K562 (cell line): ENCODE data around the gene CD93. TPM values are rescaled to one million over a fixed set of nuclear protein-coding genes. Genes with fewer than 3 reads are reported as not detected.

ENCODE experiments used
- FOXK1 ChIP-seq: sonication (generic); formaldehyde crosslinking; IDR thresholded peaks from 2 replicates; pipeline ENCODE4 v1.8.0; 2022; ENCODE audit warnings: missing genetic modification reagents, mild to moderate bottlenecking, borderline replicate concordance
- OTX1 ChIP-seq: fragments of 450-650 bp; formaldehyde crosslinking; IDR thresholded peaks from 2 replicates; pipeline ENCODE4 v1.4.0; 2022; ENCODE audit warnings: mild to moderate bottlenecking
- SMAD4 ChIP-seq: fragments of 250-450 bp; sonication (Bioruptor Pico); conservative IDR thresholded peaks from 2 replicates; pipeline ENCODE4 v1.8.0; 2021; ENCODE audit warnings: inconsistent platforms, mild to moderate bottlenecking, moderate library complexity
- TAF1 ChIP-seq: IDR thresholded peaks from 2 replicates; pipeline ENCODE4 v1.6.1; 2011; ENCODE audit warnings: mild to moderate bottlenecking, low read length, moderate library complexity; ENCODE audit not compliant: insufficient read depth, control insufficient read depth, severe bottlenecking; ENCODE audit errors: extremely low read depth
- polyA plus RNA-seq, 8 experiments: library from polyadenylated mRNA; depleted of rRNA in 4 of 8; stranded (reverse) in 5 of 8; unstranded in 3 of 8; fragments of >200 nt; fragmentation: Nextera tagmentation in 2 of 8; fragmentation: Illumina TruSeq in 1 of 8; extraction: Ambion mirVana in 2 of 8; extraction: Trizol in 1 of 8; gene quantifications; 2 replicates each; pipeline versions ENCODE4 v1.2.1 to v1.2.3, GENCODE V29; 2011 to 2014; ENCODE audit warnings: inconsistent platforms in 1 of 8, missing spikeins in 1 of 8
- total RNA-seq, 7 experiments: library from RNA; depleted of rRNA in 6 of 7; stranded (reverse); fragments of >200 nt in 6 of 7; fragmentation: Illumina TruSeq in 2 of 7; extraction: Trizol in 2 of 7; gene quantifications; 2 replicates each; pipeline versions ENCODE4 v1.2.1 to v1.2.3, GENCODE V29; 2011 to 2021; ENCODE audit warnings: low replicate concordance in 1 of 7
- TF ChIP-seq, protein P1 (sequence below): fragments of 200-600 bp; sonication (generic); IDR thresholded peaks from one replicate; pipeline ENCODE4 v1.6.1; 2012; ENCODE audit warnings: mild to moderate bottlenecking, low read depth, low read length, inconsistent platforms
- TF ChIP-seq, protein P2 (sequence below): fragments of 450-650 bp; IDR thresholded peaks from 2 replicates; pipeline ENCODE4 v1.6.1; 2017; ENCODE audit warnings: antibody characterized with exemption, mild to moderate bottlenecking
- TF ChIP-seq, protein P3 (sequence below): IDR thresholded peaks from 3 replicates; pipeline ENCODE4 v1.6.1; 2011; ENCODE audit warnings: borderline replicate concordance, mild to moderate bottlenecking; ENCODE audit not compliant: insufficient read length, insufficient read depth
- TF ChIP-seq, protein P4 (sequence below): IDR thresholded peaks from 2 replicates; pipeline ENCODE4 v1.6.1; 2012; ENCODE audit warnings: low read depth, low read length, improper control_type of control experiment, borderline replicate concordance

Gene CD93
- total and polyA plus RNA-seq, 9 of the 15 experiments (the other 6 are each of a cell fraction or from before 2014, with no cell fraction given) = 0.03 to 0.20 (median 0.05) TPM

DNA sequence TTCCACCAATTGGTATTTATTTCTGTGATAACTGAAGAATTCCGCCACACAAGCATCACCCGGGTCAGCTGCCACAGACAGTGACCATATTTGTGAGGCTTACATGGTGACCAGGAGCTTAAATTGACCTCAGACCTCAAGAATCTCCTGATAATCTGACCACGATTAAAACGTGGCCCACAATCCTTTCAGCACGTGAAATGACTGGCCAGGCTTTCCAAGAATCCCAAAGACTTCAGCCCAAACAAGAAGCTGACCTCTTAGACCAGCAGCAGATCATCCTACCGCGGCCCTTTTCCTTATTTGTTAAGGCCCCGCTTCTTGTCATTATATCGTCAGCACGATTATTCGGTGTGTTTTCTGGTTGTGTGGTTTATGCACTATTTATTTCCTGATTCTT, 45.6 kb upstream of the CD93 start (continued):
- TF ChIP-seq, protein P1, sequence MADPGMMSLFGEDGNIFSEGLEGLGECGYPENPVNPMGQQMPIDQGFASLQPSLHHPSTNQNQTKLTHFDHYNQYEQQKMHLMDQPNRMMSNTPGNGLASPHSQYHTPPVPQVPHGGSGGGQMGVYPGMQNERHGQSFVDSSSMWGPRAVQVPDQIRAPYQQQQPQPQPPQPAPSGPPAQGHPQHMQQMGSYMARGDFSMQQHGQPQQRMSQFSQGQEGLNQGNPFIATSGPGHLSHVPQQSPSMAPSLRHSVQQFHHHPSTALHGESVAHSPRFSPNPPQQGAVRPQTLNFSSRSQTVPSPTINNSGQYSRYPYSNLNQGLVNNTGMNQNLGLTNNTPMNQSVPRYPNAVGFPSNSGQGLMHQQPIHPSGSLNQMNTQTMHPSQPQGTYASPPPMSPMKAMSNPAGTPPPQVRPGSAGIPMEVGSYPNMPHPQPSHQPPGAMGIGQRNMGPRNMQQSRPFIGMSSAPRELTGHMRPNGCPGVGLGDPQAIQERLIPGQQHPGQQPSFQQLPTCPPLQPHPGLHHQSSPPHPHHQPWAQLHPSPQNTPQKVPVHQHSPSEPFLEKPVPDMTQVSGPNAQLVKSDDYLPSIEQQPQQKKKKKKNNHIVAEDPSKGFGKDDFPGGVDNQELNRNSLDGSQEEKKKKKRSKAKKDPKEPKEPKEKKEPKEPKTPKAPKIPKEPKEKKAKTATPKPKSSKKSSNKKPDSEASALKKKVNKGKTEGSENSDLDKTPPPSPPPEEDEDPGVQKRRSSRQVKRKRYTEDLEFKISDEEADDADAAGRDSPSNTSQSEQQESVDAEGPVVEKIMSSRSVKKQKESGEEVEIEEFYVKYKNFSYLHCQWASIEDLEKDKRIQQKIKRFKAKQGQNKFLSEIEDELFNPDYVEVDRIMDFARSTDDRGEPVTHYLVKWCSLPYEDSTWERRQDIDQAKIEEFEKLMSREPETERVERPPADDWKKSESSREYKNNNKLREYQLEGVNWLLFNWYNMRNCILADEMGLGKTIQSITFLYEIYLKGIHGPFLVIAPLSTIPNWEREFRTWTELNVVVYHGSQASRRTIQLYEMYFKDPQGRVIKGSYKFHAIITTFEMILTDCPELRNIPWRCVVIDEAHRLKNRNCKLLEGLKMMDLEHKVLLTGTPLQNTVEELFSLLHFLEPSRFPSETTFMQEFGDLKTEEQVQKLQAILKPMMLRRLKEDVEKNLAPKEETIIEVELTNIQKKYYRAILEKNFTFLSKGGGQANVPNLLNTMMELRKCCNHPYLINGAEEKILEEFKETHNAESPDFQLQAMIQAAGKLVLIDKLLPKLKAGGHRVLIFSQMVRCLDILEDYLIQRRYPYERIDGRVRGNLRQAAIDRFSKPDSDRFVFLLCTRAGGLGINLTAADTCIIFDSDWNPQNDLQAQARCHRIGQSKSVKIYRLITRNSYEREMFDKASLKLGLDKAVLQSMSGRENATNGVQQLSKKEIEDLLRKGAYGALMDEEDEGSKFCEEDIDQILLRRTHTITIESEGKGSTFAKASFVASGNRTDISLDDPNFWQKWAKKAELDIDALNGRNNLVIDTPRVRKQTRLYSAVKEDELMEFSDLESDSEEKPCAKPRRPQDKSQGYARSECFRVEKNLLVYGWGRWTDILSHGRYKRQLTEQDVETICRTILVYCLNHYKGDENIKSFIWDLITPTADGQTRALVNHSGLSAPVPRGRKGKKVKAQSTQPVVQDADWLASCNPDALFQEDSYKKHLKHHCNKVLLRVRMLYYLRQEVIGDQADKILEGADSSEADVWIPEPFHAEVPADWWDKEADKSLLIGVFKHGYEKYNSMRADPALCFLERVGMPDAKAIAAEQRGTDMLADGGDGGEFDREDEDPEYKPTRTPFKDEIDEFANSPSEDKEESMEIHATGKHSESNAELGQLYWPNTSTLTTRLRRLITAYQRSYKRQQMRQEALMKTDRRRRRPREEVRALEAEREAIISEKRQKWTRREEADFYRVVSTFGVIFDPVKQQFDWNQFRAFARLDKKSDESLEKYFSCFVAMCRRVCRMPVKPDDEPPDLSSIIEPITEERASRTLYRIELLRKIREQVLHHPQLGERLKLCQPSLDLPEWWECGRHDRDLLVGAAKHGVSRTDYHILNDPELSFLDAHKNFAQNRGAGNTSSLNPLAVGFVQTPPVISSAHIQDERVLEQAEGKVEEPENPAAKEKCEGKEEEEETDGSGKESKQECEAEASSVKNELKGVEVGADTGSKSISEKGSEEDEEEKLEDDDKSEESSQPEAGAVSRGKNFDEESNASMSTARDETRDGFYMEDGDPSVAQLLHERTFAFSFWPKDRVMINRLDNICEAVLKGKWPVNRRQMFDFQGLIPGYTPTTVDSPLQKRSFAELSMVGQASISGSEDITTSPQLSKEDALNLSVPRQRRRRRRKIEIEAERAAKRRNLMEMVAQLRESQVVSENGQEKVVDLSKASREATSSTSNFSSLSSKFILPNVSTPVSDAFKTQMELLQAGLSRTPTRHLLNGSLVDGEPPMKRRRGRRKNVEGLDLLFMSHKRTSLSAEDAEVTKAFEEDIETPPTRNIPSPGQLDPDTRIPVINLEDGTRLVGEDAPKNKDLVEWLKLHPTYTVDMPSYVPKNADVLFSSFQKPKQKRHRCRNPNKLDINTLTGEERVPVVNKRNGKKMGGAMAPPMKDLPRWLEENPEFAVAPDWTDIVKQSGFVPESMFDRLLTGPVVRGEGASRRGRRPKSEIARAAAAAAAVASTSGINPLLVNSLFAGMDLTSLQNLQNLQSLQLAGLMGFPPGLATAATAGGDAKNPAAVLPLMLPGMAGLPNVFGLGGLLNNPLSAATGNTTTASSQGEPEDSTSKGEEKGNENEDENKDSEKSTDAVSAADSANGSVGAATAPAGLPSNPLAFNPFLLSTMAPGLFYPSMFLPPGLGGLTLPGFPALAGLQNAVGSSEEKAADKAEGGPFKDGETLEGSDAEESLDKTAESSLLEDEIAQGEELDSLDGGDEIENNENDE = no peak
- TF ChIP-seq SMAD4 (CRISPR knock-in tag) (peak; percentile 55; the same call in 1 of the 2 replicates), FOXK1 (CRISPR knock-in tag) (no peak), TAF1 (no peak), OTX1 (no peak)
- TF ChIP-seq, protein P2, sequence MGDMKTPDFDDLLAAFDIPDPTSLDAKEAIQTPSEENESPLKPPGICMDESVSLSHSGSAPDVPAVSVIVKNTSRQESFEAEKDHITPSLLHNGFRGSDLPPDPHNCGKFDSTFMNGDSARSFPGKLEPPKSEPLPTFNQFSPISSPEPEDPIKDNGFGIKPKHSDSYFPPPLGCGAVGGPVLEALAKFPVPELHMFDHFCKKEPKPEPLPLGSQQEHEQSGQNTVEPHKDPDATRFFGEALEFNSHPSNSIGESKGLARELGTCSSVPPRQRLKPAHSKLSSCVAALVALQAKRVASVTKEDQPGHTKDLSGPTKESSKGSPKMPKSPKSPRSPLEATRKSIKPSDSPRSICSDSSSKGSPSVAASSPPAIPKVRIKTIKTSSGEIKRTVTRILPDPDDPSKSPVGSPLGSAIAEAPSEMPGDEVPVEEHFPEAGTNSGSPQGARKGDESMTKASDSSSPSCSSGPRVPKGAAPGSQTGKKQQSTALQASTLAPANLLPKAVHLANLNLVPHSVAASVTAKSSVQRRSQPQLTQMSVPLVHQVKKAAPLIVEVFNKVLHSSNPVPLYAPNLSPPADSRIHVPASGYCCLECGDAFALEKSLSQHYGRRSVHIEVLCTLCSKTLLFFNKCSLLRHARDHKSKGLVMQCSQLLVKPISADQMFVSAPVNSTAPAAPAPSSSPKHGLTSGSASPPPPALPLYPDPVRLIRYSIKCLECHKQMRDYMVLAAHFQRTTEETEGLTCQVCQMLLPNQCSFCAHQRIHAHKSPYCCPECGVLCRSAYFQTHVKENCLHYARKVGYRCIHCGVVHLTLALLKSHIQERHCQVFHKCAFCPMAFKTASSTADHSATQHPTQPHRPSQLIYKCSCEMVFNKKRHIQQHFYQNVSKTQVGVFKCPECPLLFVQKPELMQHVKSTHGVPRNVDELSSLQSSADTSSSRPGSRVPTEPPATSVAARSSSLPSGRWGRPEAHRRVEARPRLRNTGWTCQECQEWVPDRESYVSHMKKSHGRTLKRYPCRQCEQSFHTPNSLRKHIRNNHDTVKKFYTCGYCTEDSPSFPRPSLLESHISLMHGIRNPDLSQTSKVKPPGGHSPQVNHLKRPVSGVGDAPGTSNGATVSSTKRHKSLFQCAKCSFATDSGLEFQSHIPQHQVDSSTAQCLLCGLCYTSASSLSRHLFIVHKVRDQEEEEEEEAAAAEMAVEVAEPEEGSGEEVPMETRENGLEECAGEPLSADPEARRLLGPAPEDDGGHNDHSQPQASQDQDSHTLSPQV = no peak
- TF ChIP-seq, protein P3, sequence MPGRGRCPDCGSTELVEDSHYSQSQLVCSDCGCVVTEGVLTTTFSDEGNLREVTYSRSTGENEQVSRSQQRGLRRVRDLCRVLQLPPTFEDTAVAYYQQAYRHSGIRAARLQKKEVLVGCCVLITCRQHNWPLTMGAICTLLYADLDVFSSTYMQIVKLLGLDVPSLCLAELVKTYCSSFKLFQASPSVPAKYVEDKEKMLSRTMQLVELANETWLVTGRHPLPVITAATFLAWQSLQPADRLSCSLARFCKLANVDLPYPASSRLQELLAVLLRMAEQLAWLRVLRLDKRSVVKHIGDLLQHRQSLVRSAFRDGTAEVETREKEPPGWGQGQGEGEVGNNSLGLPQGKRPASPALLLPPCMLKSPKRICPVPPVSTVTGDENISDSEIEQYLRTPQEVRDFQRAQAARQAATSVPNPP = no peak
- TF ChIP-seq, protein P4, sequence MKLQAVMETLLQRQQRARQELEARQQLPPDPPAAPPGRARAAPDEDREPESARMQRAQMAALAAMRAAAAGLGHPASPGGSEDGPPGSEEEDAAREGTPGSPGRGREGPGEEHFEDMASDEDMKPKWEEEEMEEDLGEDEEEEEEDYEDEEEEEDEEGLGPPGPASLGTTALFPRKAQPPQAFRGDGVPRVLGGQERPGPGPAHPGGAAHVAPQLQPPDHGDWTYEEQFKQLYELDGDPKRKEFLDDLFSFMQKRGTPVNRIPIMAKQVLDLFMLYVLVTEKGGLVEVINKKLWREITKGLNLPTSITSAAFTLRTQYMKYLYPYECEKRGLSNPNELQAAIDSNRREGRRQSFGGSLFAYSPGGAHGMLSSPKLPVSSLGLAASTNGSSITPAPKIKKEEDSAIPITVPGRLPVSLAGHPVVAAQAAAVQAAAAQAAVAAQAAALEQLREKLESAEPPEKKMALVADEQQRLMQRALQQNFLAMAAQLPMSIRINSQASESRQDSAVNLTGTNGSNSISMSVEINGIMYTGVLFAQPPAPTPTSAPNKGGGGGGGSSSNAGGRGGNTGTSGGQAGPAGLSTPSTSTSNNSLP = 0 out of 2 replicates have a peak, but pooled peaks have one; percentile 19
